ENCODE measurements around the gene CHRND.

- no peak for TF ChIP-seq POLR2A (IDR thresholded peaks at IDR 0.05; ENCODE audit: low read length)
- TF ChIP-seq GATA1 (IDR thresholded peaks at IDR 0.05; ENCODE audit: low read depth, low read length): no peak
Measured at GRCh38 chr2:232490221-232491138, 35.5 kb upstream of the CHRND start.
